Lower leg skin (tissue), 3 donors: ENCODE data around the gene ANO6.

ENCODE experiments used
- CTCF ChIP-seq, 3 donors: fragments of 450-650 bp; IDR thresholded peaks; one replicate each; pipeline ENCODE4 v1.5.1; 2016; ENCODE audit warnings: antibody characterized with exemption in 3 of 3, mild to moderate bottlenecking in 3 of 3, moderate library complexity in 2 of 3
- POLR2A ChIP-seq, 2 donors: fragments of 450-650 bp; IDR thresholded peaks; one replicate each; pipeline ENCODE4 v1.6.1; 2016 to 2017; ENCODE audit warnings: antibody characterized with exemption in 2 of 2, mild to moderate bottlenecking in 1 of 2, moderate library complexity in 1 of 2

- no peak for TF ChIP-seq CTCF (IDR thresholded peaks at IDR 0.05)
- no peak for TF ChIP-seq POLR2A (IDR thresholded peaks at IDR 0.05)
Observed at GRCh38 chr12:45235087-45236025, 19.5 kb downstream of the ANO6 start.
